T-helper 1 cell treated with Interleukin-12 subunit alpha and Interleukin-12 subunit beta and Interleukin-4 antibody, amounts not matched to agents 30 μg/mL and 1 μg/mL, for 36 hours (primary cell): ENCODE measurements around the gene LAMB1.
"Not testable (repeated sequence)": the region's sequence is repeated elsewhere in the genome, so short reads cannot be mapped to it uniquely, and the experiment has no call there.

ENCODE experiments used
- H3K27ac Mint-ChIP-seq: one replicate; pipeline ENCODE4 v1.8.0; 2021; ENCODE audit warnings: mild to moderate bottlenecking, mixed read lengths
- H3K27me3 Mint-ChIP-seq: one replicate; pipeline ENCODE4 v1.8.0; 2021; ENCODE audit warnings: low read depth, mixed read lengths
- H3K36me3 Mint-ChIP-seq: one replicate; pipeline ENCODE4 v1.8.0; 2021; ENCODE audit warnings: low read depth, mixed read lengths
- H3K4me1 Mint-ChIP-seq: one replicate; pipeline ENCODE4 v1.8.0; 2021; ENCODE audit warnings: low read depth, mixed read lengths
- H3K4me3 Mint-ChIP-seq: one replicate; pipeline ENCODE4 v1.8.0; 2021; ENCODE audit warnings: mild to moderate bottlenecking, moderate library complexity, mixed read lengths
- H3K9me3 Mint-ChIP-seq: one replicate; pipeline ENCODE4 v1.8.0; 2021; ENCODE audit warnings: mixed read lengths

LAMB1 gene

DNA sequence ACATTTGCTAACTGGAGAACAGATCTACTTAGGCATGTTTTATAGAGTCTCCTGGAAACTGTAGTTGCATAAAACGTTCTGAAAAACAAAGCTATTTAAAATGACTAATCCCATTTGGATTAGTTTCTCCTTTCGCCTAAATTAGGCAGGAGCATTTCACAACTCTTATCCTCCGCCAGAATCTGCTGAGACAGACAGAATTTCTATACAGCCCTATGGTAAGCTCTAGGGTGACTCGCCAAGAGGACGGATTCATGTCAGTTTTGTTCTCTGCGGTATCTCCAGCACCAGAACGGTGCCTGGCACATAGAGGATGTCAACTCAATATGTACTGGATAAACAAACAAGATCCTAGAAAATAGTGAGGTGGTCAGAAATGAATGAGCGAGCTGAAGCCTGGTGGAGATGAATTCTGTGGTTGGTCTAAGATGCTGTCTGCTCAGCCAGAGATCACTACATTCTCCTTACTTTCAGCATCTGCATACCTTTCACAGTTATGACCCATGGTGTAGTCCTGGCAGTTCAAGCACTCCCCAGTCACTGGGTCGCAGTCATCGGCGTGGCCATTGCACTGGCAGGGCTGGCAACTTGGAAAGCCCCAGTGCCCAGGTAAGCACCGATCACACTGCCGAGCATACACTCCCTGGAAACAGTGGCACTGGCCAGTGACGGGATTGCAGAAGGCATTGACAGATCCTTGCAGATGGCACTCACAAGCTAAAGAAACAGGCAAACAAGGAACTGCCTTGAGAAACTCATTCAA, 44.0 kb downstream of the LAMB1 start:
- Mint-ChIP-seq H3K36me3 (no peaks in the 10 kb centered on the region), H3K27me3 (peaks cover 10% of the 10 kb centered on the region), H3K9me3 (no peaks in the 10 kb centered on the region), H3K4me1 (no peaks in the 10 kb centered on the region), H3K27ac (no peak overlapping the region), H3K4me3 (no peak overlapping the region)

DNA sequence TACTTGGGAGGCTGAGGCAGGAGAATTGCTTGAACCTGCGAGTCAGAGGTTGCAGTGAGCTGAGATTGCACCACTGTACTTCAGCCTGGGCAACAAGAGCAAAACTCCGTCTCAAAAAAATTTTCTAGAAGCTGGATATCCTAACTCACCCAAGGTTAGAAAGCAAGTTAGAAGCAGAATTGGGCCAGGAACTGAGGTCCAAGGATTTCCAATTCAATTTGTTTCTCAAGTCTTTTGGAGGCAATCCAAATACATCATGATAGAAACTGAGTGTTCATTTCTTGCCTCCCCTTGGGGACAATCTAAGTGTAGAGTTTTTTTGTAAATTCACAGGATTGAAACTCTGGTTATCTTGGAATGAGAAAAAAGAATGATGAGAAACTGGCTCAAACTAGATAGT, 45.5 kb downstream of the LAMB1 start:
- Mint-ChIP-seq H3K4me3 (no peak overlapping the region), H3K27ac (no peak overlapping the region), H3K27me3 (peaks cover 10% of the 10 kb centered on the region), H3K9me3 (no peaks in the 10 kb centered on the region), H3K36me3 (no peaks in the 10 kb centered on the region), H3K4me1 (no peaks in the 10 kb centered on the region)

DNA sequence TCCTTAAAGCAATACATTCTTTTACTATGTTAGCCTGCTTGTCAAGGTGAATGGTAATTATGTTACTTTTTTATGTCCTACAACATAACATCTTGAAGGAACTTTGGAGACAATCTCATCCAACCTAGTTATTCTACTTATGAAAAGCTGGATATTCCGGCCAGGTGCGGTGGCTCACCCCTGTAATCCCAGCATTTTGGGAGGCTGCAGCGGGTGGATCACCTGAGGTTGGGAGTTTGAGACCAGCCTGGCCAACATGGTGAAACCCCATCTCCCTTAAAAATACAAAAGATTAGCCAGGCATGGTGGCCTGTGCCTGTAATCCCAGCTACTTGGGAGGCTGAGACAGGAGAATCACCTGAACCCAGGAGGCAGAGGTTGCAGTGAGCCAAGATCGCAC, 46.0 kb downstream of the LAMB1 start:
- H3K36me3 Mint-ChIP-seq, H3K9me3 Mint-ChIP-seq, H3K4me3 Mint-ChIP-seq, H3K27ac Mint-ChIP-seq, H3K4me1 Mint-ChIP-seq: not testable (repeated sequence)
- H3K27me3 Mint-ChIP-seq = peaks cover 10% of the 10 kb centered on the region

DNA sequence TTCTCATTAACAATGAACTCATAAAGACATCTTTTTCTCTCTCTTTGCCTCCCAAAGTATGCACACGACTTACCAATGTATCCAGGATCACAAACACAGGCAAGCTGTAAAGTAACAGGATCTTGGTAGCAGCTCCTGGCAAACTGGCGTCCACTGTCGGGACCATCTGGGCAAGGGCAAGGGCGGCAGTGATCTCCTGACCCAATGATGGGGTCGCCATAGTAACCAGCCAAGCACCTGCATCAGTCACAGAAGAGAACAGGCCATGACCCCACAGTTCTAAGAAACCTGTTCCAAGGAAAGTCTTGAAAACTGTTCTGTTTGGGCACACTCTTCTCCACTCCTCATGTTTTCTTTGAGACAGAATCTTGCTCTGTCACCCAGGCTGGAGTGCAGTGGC, 47.6 kb downstream of the LAMB1 start:
- H3K4me1 Mint-ChIP-seq = no peaks in the 10 kb centered on the region
- H3K9me3 Mint-ChIP-seq = no peaks in the 10 kb centered on the region
- H3K4me3 Mint-ChIP-seq = no peak overlapping the region
- H3K36me3 Mint-ChIP-seq = no peaks in the 10 kb centered on the region
- H3K27me3 Mint-ChIP-seq = peaks cover 10% of the 10 kb centered on the region
- no peak overlapping the region for H3K27ac Mint-ChIP-seq

DNA sequence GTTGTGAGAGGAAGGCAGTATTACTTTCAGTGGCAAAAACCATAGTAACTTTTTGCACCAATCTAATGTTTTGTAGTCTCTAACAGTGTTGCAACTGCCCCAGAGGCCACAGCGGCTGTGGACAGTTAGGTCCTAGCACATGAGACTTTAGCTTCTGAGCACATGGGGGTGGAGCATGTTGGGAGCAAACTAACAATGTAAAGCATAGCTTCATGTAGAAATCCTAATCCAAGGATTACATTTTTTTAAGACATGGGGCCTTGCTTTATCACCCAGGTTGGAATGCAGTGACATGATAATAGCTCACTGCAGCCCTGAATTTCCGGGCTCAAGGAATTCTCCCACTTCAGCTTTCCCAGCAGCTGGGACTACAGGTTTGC, 49.0 kb downstream of the LAMB1 start:
- Mint-ChIP-seq H3K27me3 (peaks cover 10% of the 10 kb centered on the region), H3K27ac (no peak overlapping the region), H3K4me3 (no peak overlapping the region), H3K4me1 (no peaks in the 10 kb centered on the region), H3K9me3 (no peaks in the 10 kb centered on the region), H3K36me3 (no peaks in the 10 kb centered on the region)

DNA sequence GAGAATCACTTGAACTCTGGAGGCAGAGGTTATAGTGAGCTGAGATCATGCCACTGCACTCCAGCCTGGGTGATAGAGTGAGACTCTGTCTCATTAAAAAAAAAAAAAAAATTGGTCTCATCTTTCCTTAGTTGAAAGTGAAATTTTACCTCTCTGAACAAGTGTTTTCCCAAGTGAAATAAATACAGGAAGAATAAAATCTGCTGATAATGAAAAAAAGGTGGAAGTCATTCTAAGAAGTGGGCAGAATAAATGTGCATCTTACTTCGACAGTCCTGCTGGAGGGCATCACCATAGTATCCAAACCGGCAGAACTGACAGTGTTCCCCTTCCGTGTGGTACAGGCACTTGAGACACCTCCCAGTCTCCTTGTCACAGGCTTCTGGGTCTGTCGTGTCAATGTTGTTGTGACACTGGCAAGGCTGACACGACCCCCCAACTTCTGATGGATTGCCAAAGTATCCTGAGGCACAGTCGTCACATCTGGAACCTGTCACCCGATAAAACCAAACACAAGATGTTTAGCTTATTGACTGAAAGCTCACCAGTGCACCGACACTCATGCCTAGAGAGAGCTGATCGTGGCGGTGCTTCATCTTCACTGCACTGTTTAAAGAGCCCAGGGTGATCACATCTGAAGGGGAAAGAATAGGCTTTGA, 49.6 kb downstream of the LAMB1 start:
- H3K4me1 Mint-ChIP-seq = no peaks in the 10 kb centered on the region
- no peak overlapping the region for H3K4me3 Mint-ChIP-seq
- no peaks in the 10 kb centered on the region for H3K36me3 Mint-ChIP-seq
- no peak overlapping the region for H3K27ac Mint-ChIP-seq
- H3K9me3 Mint-ChIP-seq = no peaks in the 10 kb centered on the region
- H3K27me3 Mint-ChIP-seq = peaks cover 10% of the 10 kb centered on the region

DNA sequence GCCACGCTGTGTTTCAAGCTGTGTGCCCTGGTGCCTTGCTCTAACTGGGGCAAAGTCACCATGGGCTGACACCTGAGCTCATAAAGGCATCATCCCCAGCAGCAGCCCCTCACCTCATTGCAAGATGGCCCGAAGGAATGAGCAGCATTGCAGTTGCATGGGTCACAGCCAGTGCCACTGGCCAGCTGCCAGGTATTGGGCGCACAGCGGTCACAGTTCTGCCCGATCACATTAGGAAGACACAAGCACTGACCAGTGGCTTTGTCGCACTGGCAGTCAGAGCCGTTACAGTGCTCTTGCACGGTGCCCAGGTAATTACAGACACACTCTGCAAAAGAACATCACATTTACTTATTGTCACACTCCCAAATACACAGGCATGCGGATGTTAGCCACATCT, 51.1 kb downstream of the LAMB1 start:
- Mint-ChIP-seq H3K27me3 (peaks cover 4% of the 10 kb centered on the region), H3K4me1 (no peaks in the 10 kb centered on the region), H3K36me3 (no peaks in the 10 kb centered on the region), H3K27ac (no peak overlapping the region), H3K4me3 (no peak overlapping the region), H3K9me3 (no peaks in the 10 kb centered on the region)

DNA sequence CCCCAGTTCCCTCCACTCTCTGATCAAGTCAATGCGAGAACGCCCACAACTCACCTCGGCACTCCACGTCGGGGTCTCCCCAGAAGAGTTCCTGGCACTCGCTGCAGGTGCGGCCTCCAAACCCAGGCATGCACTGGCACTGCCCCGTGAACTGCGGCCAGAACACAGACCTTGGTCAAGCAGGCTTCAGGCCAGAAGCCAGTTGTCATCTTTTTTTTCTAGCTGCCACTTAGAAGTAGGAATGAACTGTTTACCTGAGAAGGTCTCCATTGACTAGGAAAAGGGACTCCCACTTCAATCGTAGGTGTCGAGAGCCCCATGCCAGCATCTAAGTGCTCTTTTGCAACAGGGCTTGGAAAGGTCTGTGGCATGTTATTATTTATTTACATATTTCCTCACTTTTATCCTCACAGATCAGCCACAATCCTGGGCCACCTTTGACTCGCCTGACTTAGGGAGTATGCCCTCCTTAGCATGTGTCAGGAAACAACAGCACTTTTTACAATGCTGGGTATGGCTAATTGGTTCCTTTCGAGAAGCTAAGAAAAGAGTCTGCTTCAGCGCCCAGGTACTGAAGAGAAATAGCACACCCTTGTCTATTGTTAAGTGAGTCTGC, 51.7 kb downstream of the LAMB1 start:
- no peaks in the 10 kb centered on the region for H3K36me3 Mint-ChIP-seq
- peaks cover under 1% of the 10 kb centered on the region for H3K27me3 Mint-ChIP-seq
- no peak overlapping the region for H3K27ac Mint-ChIP-seq
- no peak overlapping the region for H3K4me3 Mint-ChIP-seq
- H3K4me1 Mint-ChIP-seq = no peaks in the 10 kb centered on the region
- no peaks in the 10 kb centered on the region for H3K9me3 Mint-ChIP-seq

DNA sequence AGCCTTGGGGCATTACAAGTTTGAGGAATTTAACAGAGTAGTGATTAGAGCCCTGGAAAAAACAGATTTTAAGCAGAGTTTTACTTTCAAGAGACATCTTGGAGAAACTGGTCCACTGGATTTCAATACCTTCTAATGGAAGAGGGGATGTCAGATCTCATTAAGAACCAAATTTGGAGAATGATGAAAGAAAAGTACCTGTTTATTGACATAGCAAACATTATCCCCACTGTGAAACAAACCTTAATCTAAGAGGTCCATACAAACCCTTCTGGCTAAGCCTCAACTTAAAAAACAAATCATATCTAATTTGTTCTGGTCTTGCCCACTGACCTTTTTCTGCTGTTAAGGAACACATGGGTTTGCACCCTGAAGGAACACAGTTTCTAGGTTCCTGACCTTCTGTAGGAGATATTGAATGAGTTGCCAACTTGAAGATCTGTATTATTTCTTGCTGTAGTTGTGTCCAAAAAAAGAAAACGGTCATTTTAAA, 53.5 kb downstream of the LAMB1 start:
- H3K9me3 Mint-ChIP-seq = no peaks in the 10 kb centered on the region
- no peaks in the 10 kb centered on the region for H3K4me1 Mint-ChIP-seq
- peaks cover 3% of the 10 kb centered on the region for H3K27me3 Mint-ChIP-seq
- no peak overlapping the region for H3K27ac Mint-ChIP-seq
- no peaks in the 10 kb centered on the region for H3K36me3 Mint-ChIP-seq
- no peak overlapping the region for H3K4me3 Mint-ChIP-seq

DNA sequence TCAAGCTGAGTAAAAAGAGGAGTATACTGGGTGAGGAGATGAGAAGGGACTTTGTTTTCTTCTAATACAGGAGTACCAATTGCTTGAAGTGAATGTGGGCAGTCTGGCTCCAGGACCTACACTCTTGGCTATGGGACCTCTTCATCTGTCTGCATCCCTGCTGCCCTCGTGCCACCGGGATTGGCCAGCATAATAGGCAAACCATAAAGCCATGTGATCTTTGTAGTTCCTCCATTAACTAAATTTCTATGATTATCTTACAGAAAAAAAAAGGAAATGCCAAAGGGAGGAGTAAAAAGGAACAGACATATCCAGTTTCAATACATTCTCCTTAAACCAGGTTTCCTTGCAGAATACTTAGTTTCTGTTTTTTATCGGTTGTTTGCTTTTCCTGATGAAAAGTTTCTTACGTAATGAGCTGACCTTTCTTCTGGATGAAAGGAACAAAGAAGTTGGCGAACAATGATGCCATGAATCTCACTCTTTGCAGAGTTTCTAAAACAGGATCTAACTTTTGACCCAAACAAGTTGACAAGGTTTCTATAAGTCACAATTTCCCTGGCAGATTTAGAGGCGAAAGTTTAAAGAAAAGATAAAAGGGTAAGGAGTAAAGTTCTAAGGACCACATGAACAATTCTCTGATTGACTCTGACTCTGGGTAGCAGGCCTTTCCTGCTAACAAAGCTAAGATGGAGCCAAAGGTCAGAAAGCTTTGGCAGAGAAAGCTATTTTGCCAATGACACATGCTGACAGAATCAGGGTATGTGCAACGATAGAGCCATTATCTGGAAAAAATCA, 54.1 kb downstream of the LAMB1 start:
- H3K4me3 Mint-ChIP-seq = no peak overlapping the region
- no peaks in the 10 kb centered on the region for H3K36me3 Mint-ChIP-seq
- H3K9me3 Mint-ChIP-seq = no peaks in the 10 kb centered on the region
- H3K4me1 Mint-ChIP-seq = no peaks in the 10 kb centered on the region
- peaks cover 3% of the 10 kb centered on the region for H3K27me3 Mint-ChIP-seq
- no peak overlapping the region for H3K27ac Mint-ChIP-seq

DNA sequence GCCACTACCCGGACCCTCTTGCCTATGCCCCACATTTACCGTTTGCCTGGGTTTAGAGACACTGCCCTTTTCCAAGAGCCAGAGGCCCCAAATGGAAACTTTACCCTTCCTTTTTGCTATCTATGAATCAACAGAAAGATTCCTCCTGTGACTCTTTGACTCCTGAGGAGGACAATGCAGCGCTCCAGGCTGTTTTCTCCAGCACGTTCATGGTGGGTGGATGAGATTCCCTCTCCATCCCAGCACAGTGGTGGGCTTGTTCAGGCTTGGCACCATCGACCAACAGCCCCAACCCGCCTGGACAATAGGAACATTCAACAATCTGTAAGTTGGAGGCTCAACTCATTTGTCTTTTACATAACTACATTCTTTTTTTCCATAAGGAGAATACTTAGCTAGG, 56.1 kb downstream of the LAMB1 start:
- H3K36me3 Mint-ChIP-seq = no peaks in the 10 kb centered on the region
- H3K27me3 Mint-ChIP-seq = peaks cover 3% of the 10 kb centered on the region
- H3K27ac Mint-ChIP-seq = no peak overlapping the region
- H3K4me1 Mint-ChIP-seq = peaks cover 2% of the 10 kb centered on the region
- H3K4me3 Mint-ChIP-seq = no peak overlapping the region
- no peaks in the 10 kb centered on the region for H3K9me3 Mint-ChIP-seq

DNA sequence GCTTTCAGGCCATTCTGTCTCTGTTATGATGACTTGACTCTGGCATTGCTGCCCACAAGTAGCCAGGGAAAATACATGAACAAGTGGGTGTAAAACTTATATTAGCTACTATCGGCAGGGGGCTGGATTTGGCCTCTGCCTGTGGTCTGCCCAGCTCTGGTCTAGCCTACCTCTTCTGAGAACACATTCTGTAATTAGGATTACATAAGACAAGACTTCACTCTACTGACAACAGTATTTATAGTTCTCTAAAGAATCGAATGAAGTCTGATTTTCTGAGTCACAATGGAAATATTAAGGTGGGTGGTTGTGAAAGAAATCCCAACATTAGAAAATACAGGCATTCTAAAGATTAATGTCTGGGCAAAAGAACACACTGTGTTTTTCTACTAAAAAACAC, 56.5 kb downstream of the LAMB1 start:
- no peaks in the 10 kb centered on the region for H3K9me3 Mint-ChIP-seq
- peaks cover 2% of the 10 kb centered on the region for H3K4me1 Mint-ChIP-seq
- H3K4me3 Mint-ChIP-seq = no peak overlapping the region
- no peak overlapping the region for H3K27ac Mint-ChIP-seq
- H3K27me3 Mint-ChIP-seq = peaks cover 3% of the 10 kb centered on the region
- H3K36me3 Mint-ChIP-seq = no peaks in the 10 kb centered on the region

DNA sequence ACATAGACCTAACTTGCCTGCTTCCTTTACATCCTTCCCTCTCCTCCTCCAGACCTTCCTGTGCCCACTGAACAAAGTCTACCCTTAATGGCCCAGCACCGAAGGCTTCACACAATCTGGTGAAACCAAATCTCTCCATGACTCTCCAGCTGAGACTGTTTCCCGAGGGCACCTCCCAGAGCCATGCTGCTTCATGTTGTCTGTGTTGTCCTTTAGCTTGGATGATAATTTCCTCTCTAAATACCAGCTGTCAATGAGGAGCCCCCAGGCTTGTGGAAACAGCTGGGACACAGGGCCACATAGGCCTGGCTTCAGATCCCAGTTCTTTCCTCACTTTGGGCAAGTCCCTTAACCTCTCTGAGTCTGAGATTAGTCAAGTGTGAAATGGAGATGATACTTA, 57.6 kb downstream of the LAMB1 start:
- Mint-ChIP-seq H3K9me3 (no peaks in the 10 kb centered on the region), H3K4me3 (no peak overlapping the region)

DNA sequence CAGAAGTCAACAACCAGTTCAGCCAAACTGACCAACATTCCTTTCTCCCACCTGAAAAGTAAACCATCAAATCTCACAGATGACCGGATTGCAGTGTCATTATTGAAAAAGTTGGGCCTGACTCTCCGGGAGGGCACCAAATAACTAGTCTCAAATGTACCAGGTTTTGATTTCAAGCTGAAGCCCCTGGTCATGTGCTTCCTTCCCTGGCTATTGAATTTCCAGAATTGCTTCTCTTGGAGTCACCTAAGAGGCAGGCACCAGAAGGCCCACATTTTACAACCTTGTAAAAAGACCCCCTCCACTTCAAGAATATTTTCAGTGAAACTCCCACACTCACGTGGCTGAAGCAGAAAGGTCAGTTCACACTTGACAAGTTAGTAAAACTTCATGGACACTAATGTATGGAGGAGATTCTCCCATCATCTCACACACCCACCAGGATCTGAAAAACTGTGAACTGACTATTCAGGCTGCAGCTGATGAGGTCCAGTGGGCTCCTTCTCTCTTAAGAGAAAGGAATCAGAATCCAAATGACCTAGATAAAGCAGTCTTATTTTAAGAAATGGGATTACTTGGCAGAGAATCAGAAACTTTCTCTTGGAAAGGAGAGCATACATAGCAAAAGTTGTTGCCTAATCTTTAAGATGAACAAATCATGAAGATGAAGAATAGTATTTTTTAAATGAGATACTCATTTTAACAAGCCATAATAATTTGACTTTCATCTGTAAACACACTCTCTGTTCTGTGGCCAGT, 58.4 kb downstream of the LAMB1 start:
- Mint-ChIP-seq H3K27me3 (peaks cover 3% of the 10 kb centered on the region), H3K4me3 (no peak overlapping the region), H3K36me3 (no peaks in the 10 kb centered on the region), H3K9me3 (no peaks in the 10 kb centered on the region), H3K4me1 (peaks cover 2% of the 10 kb centered on the region), H3K27ac (no peak overlapping the region)

More for the DNA sequence above, 57.6 kb downstream of the LAMB1 start:
- H3K4me1 Mint-ChIP-seq = peaks cover 2% of the 10 kb centered on the region
- H3K27ac Mint-ChIP-seq = no peak overlapping the region
- H3K27me3 Mint-ChIP-seq = peaks cover 3% of the 10 kb centered on the region
- H3K36me3 Mint-ChIP-seq = no peaks in the 10 kb centered on the region
